GM18520 (cell line): ENCODE data around the gene DUSP16.
"Not testable (repeated sequence)": the region's sequence is repeated elsewhere in the genome, so short reads cannot be mapped to it uniquely, and the experiment has no call there.

ENCODE experiments used
- ATAC-seq: cut with Tn5 transposase; IDR thresholded peaks from one replicate; pipeline ENCODE4 v1.9.1; 2021; ENCODE audit not compliant: unreplicated experiment

The DUSP16 gene

GRCh38 chr12:12521888-12522287 is 40.8 kb downstream of the DUSP16 start:
- no peak for ATAC-seq

GRCh38 chr12:12521044-12521485 is 41.6 kb downstream of the DUSP16 start:
- ATAC-seq = no peak

- ATAC-seq = no peak
Measured at GRCh38 chr12:12520273-12520672, 42.4 kb downstream of the DUSP16 start.

- no peak for ATAC-seq
Measured at GRCh38 chr12:12519354-12519998, 43.2 kb downstream of the DUSP16 start.

GRCh38 chr12:12518919-12519318 is 43.7 kb downstream of the DUSP16 start:
- no peak for ATAC-seq

GRCh38 chr12:12518464-12518845 is 44.2 kb downstream of the DUSP16 start:
- ATAC-seq = no peak

GRCh38 chr12:12513416-12514006 is 49.2 kb downstream of the DUSP16 start:
- ATAC-seq = no peak

- ATAC-seq = no peak
Measured at GRCh38 chr12:12511895-12512711, 50.6 kb downstream of the DUSP16 start.

GRCh38 chr12:12511021-12511783 is 51.5 kb downstream of the DUSP16 start:
- no peak for ATAC-seq

- ATAC-seq = no peak
Measured at GRCh38 chr12:12510551-12510950, 52.1 kb downstream of the DUSP16 start.

- no peak for ATAC-seq
Measured at GRCh38 chr12:12510141-12510540, 52.5 kb downstream of the DUSP16 start.

GRCh38 chr12:12508612-12509011 is 54.1 kb downstream of the DUSP16 start:
- ATAC-seq = no peak

- ATAC-seq = no peak
Measured at GRCh38 chr12:12507121-12507520, 55.5 kb downstream of the DUSP16 start.

- ATAC-seq = no peak
Measured at GRCh38 chr12:12506496-12506890, 56.2 kb downstream of the DUSP16 start.

- peak; percentile 83 for ATAC-seq
Measured at GRCh38 chr12:12505544-12506495, 56.8 kb downstream of the DUSP16 start.

GRCh38 chr12:12503384-12504078 is 59.1 kb downstream of the DUSP16 start:
- no peak for ATAC-seq

GRCh38 chr12:12502815-12503151 is 59.9 kb downstream of the DUSP16 start:
- ATAC-seq = no peak

- ATAC-seq = not testable (repeated sequence)
Measured at GRCh38 chr12:12502130-12502814, 60.4 kb downstream of the DUSP16 start.

GRCh38 chr12:12501121-12501520 is 61.5 kb downstream of the DUSP16 start:
- no peak for ATAC-seq
